ENCODE results near the gene LNPK.
"Not testable (repeated sequence)": the region's sequence is repeated elsewhere in the genome, so short reads cannot be mapped to it uniquely, and the experiment has no call there.

Gene LNPK

DNA sequence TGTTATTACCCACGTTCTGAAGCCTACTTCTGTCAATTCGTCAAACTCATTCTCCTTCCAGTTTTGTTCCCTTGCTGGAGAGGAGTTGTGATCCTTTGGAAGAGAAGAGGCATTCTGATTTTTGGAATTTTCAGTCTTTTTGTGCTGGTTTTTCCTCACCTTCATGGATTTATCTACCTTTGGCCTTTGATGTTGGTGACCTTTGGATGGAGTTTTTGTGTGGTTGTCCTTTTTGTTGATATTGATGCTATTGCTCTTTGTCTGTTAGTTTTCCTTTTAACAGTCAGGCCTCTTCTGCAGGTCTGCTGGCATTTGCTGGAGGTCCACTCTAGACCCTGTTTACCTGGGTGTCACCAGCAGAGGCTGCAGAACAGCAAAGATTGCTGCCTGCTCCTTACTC lies 88.8 kb downstream of the LNPK start:
- not testable (repeated sequence) for DNase-seq (ENCODE audit: low read depth in 1 of 2, low spot score in 1 of 2)

DNA sequence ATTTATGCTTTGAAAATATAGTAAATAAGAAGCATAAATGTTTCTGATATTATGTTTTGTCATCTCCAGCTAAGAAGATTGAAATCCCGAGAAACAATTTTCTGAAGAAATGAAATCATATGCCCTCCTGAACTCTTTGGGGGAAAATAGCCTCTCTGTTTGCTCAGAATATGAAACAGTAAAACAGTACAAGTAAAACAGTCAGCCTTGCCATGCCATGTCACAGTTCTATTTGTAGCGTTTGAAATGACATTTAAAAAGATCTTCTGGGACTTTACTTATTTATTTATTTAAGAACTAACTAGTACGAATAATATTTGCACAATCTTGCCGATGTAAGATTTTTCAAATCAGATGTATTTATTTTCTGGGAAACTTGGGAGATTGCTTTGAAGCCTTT lies 98.0 kb downstream of the LNPK start:
- DNase-seq (ENCODE audit: low read depth in 1 of 2, low spot score in 1 of 2) = no peak

DNA sequence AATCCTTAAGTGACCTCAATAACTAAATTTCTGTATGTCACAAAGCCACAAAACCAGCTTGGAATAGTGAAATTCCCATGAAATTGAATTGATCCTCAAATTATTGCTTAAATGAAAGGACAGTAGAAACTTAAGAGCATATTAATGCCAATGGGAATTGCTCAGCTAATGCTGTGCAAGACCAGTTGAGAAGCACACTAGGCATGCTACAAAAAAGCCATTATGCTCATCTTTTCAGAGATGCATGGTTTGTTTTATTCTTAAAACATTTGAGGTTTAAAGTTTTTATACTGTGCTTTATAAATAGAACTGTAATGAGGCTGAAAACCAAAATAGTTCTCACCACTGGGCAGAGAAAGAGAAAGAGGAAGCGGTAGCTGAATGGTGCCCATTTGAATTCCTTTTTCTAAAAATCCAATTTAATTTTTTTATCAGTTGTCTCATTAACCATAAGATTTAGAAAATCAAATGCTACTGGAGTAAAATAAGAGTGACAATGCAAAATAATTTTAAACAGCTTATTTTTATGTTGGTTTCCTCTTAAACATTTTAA lies 98.6 kb downstream of the LNPK start:
- no peak for DNase-seq (ENCODE audit: low read depth in 1 of 2, low spot score in 1 of 2)

DNA sequence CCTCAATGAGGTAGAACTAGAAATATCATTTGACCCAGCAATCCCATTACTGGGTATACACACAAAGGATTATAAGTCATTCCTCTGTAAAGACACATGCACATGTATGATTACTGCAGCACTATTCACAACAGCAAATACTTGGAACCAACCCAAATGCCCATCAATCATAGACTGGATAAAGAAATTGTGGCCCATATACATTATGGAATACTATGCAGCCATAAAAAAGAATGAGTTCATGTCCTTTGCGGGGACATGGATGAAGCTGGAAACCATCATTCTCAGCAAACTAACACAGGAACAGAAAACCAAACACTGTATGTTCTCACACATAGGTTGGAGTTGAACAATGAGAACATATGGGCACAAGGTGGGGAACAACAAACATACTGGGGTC lies 106.1 kb downstream of the LNPK start:
- DNase-seq (ENCODE audit: low read depth in 1 of 2, low spot score in 1 of 2) = not testable (repeated sequence)

DNA sequence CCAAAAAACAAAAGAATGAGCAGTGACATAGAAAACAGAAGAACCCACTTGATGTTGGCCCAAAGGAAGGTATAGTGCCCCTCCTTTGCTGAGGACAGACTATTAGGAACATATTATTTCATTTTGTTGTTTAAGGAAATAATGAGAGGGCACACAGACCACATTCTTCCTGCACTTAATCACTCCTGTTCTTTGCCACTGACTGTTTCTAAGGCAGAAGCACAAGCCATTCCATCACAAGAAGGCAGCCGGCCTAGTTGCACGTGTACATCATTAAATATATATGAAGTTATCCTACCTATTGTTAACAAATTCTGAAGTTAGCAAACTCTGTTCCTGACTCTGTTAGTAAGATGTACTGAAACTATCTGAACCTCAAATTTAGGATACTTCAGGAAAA lies 110.0 kb downstream of the LNPK start:
- no peak for DNase-seq (ENCODE audit: low read depth in 1 of 2, low spot score in 1 of 2)

DNA sequence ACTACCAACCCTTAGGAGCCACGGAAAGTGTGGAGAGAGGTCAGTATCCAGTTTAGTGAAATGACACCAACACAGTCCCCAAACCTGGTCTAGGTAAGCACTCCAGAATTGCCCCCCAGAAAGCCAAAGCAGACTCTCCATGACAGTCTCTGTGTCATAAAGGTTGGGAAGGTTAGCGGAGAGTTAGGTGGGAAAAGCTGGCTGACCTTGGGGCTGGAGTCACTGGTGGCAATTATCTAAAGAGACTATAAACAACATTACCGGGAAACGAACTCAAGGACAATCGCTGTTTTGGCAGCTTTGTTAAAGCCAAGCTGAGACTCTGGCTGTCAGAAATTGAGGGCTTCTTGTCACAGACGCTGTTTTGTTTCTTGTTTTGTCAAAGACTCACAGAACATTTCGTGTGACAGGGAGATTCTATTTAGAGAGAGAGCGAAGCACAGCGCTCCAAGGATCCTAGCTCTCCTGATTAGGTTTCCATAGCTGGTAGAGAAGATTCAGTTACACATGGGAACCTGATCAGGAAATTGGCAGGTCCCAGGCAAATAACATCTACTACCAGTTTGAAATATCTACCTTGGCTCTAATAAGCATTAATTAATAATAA lies 111.3 kb downstream of the LNPK start:
- no peak for DNase-seq (ENCODE audit: low read depth in 1 of 2, low spot score in 1 of 2)

DNA sequence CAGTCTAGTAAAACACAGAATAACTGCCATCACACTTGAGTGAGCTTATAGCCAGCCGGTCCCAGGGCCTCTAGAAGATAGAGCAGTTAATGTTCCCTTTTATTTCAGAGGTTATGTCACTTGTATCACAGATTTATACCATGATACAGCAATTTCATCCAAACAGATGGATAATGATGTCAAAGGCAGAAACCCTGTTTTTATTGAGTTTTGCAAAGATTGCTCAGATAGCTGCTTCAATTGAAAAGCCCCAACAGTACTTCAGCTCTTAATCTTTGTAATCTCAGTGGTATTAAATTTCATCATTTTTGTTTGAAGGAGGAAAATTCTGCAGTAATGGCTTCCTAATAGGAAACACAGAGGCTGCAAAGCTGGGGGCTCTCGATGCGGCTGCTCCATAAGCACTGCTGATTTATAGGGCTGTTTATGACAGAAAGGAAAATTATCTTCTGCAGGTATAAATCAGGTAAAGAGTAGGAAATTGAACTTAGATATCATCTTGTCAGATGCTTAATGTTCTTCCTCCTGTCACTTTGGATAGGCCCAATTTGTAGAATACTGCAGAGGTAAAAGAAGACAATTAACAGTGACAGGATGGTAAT lies 112.3 kb downstream of the LNPK start:
- DNase-seq (ENCODE audit: low read depth in 1 of 2, low spot score in 1 of 2) = no peak

DNA sequence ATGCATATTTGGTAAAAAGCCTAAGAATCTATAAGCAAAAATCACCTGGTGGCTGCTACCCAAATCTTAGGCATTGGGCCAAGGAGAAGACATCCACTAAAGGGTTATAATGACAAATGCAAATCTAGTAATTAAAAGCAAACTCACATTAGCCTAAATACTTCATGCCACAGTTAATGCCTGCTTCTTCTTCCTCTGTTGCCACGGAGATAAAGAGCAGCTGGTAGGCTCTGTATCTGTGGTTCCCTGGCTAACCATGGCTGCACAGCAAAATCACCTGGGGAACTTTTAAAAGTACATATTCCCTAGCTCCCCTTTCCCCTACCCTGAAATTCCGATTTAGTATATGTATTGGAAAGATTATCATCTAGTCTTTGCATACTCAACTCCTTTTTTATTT lies 114.3 kb downstream of the LNPK start:
- DNase-seq (ENCODE audit: low read depth in 1 of 2, low spot score in 1 of 2) = no peak

DNA sequence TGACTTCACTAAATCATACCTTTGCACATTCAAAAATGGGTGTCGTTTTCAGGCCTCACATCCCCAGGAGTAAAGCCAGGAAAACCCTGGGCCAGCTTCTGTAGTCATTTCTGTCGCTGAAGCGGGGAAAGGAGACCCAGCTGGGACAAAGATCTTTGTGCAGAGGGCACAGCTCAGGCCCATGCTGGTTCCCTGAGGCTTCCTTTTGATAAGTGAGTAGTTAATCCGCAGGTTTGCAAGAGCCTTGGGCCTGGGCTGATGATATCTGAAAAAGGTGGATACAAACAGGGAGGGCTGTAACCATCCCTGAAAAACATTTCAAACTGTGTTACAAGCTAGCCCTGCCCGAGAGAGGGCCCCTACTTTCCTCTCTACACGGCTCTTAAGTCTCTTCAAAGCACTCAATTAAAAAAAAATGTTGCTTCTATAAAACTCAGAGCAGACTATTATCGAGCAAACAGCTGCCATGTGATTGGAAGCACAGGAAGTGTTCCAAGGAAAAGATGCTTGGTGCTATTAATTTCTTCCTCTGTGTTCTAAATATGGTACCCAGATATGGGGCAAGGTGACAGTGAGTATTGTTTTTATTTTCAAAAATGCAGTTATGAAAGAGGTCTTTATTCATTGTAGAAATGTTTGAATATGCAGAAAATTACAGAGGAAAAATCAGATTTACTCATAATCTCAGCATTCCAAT lies 117.2 kb downstream of the LNPK start:
- no peak for DNase-seq (ENCODE audit: low read depth in 1 of 2, low spot score in 1 of 2)

DNA sequence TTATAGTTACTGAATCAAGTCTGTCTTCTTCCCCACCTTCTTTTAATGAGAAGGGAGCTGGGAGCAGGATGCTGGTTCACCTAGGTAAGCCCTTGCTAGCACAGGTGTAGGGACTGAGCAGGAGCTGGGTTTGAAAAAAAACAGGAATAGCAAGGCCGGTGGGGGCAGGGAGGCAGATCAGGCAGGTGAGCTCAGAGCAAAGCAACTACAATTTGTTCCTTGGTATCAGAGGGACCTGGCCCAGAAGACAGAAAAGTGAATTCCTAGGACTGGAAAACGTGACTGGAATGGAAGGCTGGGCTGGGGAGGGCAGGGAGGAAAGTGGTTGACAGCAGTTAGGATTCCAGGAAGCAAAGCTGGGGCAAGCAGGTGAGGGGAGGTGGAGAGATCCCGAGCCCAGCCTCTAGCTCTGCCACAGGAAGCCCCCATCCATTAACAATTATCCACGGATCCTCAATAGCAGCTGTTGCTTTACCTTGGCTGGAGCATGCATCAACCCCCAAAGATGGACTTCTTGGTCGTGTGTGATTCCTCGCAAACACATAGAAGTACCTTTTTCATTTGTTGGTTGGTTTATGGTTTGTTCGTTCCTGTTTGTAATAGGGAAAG lies 118.4 kb downstream of the LNPK start:
- no peak for DNase-seq (ENCODE audit: low read depth in 1 of 2, low spot score in 1 of 2)

DNA sequence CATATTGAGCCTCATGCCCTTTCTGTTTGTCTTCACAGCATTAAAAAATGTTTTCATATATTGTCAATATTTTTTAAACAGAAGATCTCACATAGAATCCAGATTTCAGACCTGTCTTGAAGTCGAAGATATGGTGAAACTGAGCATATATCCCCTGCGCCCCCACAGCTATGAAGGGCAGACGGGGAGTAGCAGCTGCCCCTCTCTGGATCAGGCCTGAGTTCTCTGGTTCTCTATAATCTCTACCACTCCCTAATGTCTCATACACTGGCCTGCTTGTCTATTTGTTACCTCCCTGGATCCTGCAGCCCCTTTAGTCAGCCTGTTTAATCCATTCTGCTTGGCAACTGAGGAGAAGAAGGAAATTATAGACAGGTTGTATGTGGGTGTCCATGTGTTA lies 122.4 kb downstream of the LNPK start:
- DNase-seq (ENCODE audit: low read depth in 1 of 2, low spot score in 1 of 2) = no peak

DNA sequence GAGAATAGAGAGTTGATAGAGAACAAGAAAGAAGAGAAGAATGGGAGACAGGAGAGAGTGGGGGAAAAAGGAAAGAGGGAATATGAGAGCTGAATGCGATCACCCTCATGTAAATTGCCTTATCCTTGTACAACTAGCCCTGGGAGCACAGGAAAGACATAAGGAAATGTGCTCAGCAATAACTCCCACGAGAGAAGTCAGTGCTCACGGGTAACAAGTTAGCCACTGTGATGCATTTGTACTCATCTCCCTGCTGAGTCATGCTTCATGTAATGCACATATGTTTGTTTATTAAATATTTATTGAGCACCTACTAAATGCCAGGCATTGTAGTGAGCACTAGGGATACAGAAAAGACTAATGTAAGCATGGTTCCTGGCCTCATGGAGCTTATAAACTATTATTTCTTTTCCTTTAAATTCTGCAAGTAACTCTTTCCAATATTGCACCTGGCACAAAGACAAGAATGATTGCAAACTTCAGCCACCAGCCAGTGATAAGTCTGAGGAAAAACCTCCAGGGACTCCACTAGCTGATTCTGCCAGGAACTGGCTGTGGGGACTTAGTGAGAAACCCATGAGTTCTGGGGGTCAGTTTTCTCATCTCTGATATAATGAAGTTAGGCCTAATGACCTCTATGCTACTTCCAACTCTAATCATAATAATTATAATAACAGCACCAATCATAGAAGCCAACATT lies 124.1 kb downstream of the LNPK start:
- DNase-seq (ENCODE audit: low read depth in 1 of 2, low spot score in 1 of 2) = no peak

DNA sequence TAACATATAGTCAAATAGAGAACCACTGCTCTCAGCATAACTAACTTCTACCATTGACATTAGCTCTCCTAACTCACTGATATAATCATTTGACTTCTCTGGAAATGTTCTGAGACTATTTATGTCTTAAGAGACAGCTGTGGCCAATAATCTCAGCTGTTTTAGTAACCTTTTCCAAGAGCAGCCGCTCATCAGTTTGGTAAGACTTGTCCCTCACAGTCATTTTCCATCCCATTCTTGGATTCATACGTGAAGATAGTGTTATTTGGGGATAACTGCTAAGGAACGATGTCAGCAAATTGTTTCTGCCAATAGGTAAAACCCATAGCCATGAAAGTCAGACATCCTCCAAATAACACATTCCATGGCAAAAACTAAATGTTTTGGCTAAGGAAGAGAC lies 127.8 kb downstream of the LNPK start:
- DNase-seq (ENCODE audit: low read depth in 1 of 2, low spot score in 1 of 2) = no peak
